ENCODE data around the gene CCDC187.

The CCDC187 gene

DNA sequence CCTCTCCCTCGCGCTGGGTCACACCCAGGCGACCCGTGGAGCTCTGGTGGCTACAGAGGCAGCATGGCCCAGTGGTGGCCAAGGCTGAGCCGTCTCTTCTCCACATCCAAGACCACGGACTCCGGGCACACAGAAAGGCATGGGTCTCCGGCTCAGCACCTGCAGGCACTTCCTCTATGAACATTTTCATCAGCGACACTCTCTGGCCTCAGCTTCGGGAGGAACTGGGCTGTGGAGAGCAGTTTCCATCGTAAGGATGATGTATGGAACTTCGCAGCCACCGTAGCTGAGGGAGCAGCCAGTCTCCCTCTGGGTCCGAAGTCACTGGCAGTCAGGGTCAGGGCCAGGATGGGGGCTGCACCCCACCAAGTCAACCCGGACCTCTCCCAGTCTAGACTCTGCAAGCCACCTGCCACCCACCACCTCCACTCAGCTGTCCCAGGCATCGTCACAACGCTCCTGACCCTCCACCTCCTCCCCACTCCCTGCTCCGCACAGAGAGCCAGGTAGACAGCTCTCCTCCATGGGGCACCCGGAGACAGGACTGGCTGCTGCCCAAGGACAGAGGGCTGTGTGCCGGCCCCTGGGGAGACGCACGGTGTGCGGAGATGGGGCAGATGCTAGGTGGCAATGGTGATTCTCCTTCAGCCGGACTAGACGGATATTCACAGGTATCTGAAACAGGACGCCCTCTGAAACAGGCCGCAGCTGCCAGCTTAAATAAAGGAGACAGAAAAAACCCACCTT is 68.0 kb downstream of the CCDC187 start:
- no peak for DNase-seq (ENCODE audit: low read depth)
- TF ChIP-seq, protein P1, sequence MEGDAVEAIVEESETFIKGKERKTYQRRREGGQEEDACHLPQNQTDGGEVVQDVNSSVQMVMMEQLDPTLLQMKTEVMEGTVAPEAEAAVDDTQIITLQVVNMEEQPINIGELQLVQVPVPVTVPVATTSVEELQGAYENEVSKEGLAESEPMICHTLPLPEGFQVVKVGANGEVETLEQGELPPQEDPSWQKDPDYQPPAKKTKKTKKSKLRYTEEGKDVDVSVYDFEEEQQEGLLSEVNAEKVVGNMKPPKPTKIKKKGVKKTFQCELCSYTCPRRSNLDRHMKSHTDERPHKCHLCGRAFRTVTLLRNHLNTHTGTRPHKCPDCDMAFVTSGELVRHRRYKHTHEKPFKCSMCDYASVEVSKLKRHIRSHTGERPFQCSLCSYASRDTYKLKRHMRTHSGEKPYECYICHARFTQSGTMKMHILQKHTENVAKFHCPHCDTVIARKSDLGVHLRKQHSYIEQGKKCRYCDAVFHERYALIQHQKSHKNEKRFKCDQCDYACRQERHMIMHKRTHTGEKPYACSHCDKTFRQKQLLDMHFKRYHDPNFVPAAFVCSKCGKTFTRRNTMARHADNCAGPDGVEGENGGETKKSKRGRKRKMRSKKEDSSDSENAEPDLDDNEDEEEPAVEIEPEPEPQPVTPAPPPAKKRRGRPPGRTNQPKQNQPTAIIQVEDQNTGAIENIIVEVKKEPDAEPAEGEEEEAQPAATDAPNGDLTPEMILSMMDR (conservative IDR thresholded peaks at IDR 0.05; ENCODE audit: low read depth, low read length), result no peak
- H3K4me3 ChIP-seq (ENCODE audit: low read length), result no peak overlapping the region

- TF ChIP-seq, protein P1 (conservative IDR thresholded peaks at IDR 0.05; ENCODE audit: low read depth, low read length), result no peak
- H3K4me3 ChIP-seq (ENCODE audit: low read length), result no peak overlapping the region
- DNase-seq (ENCODE audit: low read depth), result no peak
These were observed 68.7 kb downstream of the CCDC187 start for GRCh38 chr9:136235171-136235570.

DNA sequence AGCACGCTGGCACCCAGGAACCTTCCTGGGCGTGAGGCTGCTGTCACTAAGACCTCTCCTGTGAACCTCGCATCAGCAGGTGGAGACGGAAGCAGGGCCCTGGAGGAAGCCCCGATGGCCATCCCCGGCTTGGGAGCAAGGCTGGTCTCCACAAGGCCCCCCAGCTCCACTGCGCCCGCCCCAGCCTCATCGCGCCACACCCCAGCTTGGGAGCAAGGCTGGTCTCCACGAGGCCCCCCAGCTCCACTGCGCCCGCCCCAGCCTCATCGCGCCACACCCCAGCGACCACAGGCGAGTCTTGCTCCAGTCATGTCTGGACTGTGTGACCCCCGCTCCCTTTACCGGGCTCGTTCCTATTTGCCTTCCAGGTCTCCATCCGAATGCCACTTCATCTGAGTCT is 69.3 kb downstream of the CCDC187 start:
- no peak overlapping the region for H3K4me3 ChIP-seq (ENCODE audit: low read length)
- TF ChIP-seq, protein P1 (conservative IDR thresholded peaks at IDR 0.05; ENCODE audit: low read depth, low read length), result no peak
- no peak for DNase-seq (ENCODE audit: low read depth)

- no peak overlapping the region for H3K4me3 ChIP-seq (ENCODE audit: low read length)
- DNase-seq (ENCODE audit: low read depth), result no peak
- TF ChIP-seq, protein P1 (conservative IDR thresholded peaks at IDR 0.05; ENCODE audit: low read depth, low read length), result no peak
These were observed 70.0 kb downstream of the CCDC187 start for GRCh38 chr9:136233868-136234267.

DNA sequence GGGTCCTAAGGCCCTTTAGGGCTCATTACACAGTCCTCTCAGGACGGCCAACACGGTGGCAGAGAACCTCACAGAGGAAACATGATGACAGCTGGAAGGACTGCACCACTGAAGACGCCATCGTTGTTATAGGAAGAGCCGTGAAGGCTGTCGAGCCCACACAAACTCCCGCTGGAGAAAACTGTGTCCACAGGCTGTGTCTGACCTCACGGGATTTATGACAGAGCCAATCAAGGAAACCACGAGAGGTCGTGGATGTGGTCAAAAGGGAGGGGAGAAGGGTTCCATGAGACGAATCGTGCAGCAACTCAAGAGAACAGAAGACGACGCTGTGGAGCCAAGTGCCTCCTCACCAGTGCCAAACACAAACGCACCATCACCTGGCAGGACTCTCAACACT is 70.5 kb downstream of the CCDC187 start:
- DNase-seq (ENCODE audit: low read depth), result no peak
- H3K4me3 ChIP-seq (ENCODE audit: low read length), result no peak overlapping the region
- TF ChIP-seq, protein P1 (conservative IDR thresholded peaks at IDR 0.05; ENCODE audit: low read depth, low read length), result no peak

DNA sequence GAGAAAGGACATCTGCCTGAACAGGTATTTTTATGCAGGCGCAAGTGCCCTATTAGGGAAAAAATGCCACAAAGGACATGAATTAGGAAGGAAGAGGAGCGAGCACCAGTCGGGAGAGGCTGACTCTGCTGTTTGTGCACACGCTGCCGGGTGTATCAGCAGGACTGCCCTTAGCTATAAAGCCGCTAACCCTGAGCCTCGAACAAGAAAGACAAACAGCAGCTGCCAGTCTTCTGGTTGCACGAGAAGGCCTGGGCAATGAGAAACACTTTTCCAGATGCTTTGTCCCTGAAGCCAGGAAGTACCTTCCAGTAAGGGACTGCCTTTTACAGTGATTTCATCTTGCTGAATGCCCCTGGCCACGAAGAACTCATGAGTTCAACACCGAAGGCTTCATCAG is 70.9 kb downstream of the CCDC187 start:
- DNase-seq (ENCODE audit: low read depth), result no peak
- TF ChIP-seq, protein P1 (conservative IDR thresholded peaks at IDR 0.05; ENCODE audit: low read depth, low read length), result no peak
- H3K4me3 ChIP-seq (ENCODE audit: low read length), result no peak overlapping the region

All from retinal pigment epithelial cell (primary cell).